GM19463 (cell line): ENCODE data around the gene CCDC177.
"Not testable (repeated sequence)": the region's sequence is repeated elsewhere in the genome, so short reads cannot be mapped to it uniquely, and the experiment has no call there.

ENCODE experiments used
- ATAC-seq: cut with Tn5 transposase; IDR thresholded peaks from one replicate; pipeline ENCODE4 v1.9.1; 2021; ENCODE audit warnings: mild to moderate bottlenecking, moderate library complexity; ENCODE audit not compliant: unreplicated experiment

Gene CCDC177

GRCh38 chr14:69600304-69600891 lies 25.7 kb upstream of the CCDC177 start:
- no peak for ATAC-seq

GRCh38 chr14:69599431-69599830 lies 24.8 kb upstream of the CCDC177 start:
- not testable (repeated sequence) for ATAC-seq

- ATAC-seq: no peak
These were observed 20.7 kb upstream of the CCDC177 start for GRCh38 chr14:69595336-69595735.

GRCh38 chr14:69594846-69595245 lies 20.2 kb upstream of the CCDC177 start:
- ATAC-seq: no peak

- ATAC-seq: no peak
These were observed 18.5 kb upstream of the CCDC177 start for GRCh38 chr14:69593018-69593677.

GRCh38 chr14:69591317-69591716 lies 16.6 kb upstream of the CCDC177 start:
- no peak for ATAC-seq

- ATAC-seq: no peak
These were observed 12.7 kb upstream of the CCDC177 start for GRCh38 chr14:69587389-69587788.

- ATAC-seq: no peak
These were observed 11.7 kb upstream of the CCDC177 start for GRCh38 chr14:69586404-69586803.

GRCh38 chr14:69584389-69584788 lies 9.7 kb upstream of the CCDC177 start:
- no peak for ATAC-seq

- ATAC-seq: no peak
These were observed 8.2 kb upstream of the CCDC177 start for GRCh38 chr14:69582829-69583228.

- no peak for ATAC-seq
These were observed 7.5 kb upstream of the CCDC177 start for GRCh38 chr14:69582212-69582611.

GRCh38 chr14:69581316-69581935 lies 6.8 kb upstream of the CCDC177 start:
- ATAC-seq: no peak

GRCh38 chr14:69580009-69580577 lies 5.4 kb upstream of the CCDC177 start:
- no peak for ATAC-seq

- ATAC-seq: no peak
These were observed 4.8 kb upstream of the CCDC177 start for GRCh38 chr14:69579476-69579875.

GRCh38 chr14:69574954-69575295 lies 254 bp upstream of the CCDC177 start:
- ATAC-seq: no peak

- ATAC-seq: no peak
These were observed 824 bp downstream of the CCDC177 start for GRCh38 chr14:69573831-69574262.

GRCh38 chr14:69573205-69573830 lies 1.4 kb downstream of the CCDC177 start:
- ATAC-seq: no peak

GRCh38 chr14:69572841-69573135 lies 1.9 kb downstream of the CCDC177 start:
- ATAC-seq: no peak

GRCh38 chr14:69572030-69572840 lies 2.4 kb downstream of the CCDC177 start:
- ATAC-seq: no peak

GRCh38 chr14:69571449-69572029 lies 3.1 kb downstream of the CCDC177 start:
- no peak for ATAC-seq
